Thymus (tissue), 14 donors: ENCODE data around the gene RPS6KA2. TPM values are rescaled to one million over a fixed set of nuclear protein-coding genes. Genes with fewer than 3 reads are reported as not detected.

Source experiments
- DNase-seq, 9 donors: peaks; one replicate each; pipeline ENCODE4 v3.0.0-alpha.2; 2013; ENCODE audit warnings: low spot score in 9 of 9, low read depth in 6 of 9, missing footprints in 1 of 9
- H3K27ac ChIP-seq, 2 donors: one replicate each; pipeline ENCODE4 v1.5.1; 2013; ENCODE audit warnings: control low read depth in 1 of 2, low read depth in 1 of 2, low read length in 1 of 2, mild to moderate bottlenecking in 1 of 2, moderate library complexity in 1 of 2
- H3K27me3 ChIP-seq, 2 donors: one replicate each; pipeline ENCODE4 v1.5.1; 2013; ENCODE audit warnings: low read length in 1 of 2; ENCODE audit not compliant: control insufficient read depth in 2 of 2, insufficient read depth in 1 of 2
- H3K36me3 ChIP-seq, 2 donors: one replicate each; pipeline ENCODE4 v1.5.1; 2013; ENCODE audit warnings: low read length in 1 of 2, mild to moderate bottlenecking in 1 of 2, moderate library complexity in 1 of 2; ENCODE audit not compliant: control insufficient read depth in 2 of 2, insufficient read depth in 2 of 2
- H3K4me1 ChIP-seq, 2 donors: one replicate each; pipeline ENCODE4 v1.5.1; 2013; ENCODE audit warnings: low read length in 2 of 2; ENCODE audit not compliant: control insufficient read depth in 2 of 2, insufficient read depth in 2 of 2
- H3K4me3 ChIP-seq, 2 donors: one replicate each; pipeline ENCODE4 v1.5.1; 2013; ENCODE audit warnings: low read length in 2 of 2, control low read depth in 1 of 2, mild to moderate bottlenecking in 1 of 2
- H3K9me3 ChIP-seq, 2 donors: one replicate each; pipeline ENCODE4 v1.5.1; 2013; ENCODE audit warnings: low read length in 1 of 2, mild to moderate bottlenecking in 1 of 2; ENCODE audit not compliant: control insufficient read depth in 2 of 2, insufficient read depth in 1 of 2
- WGBS: extraction: QIAGEN DNeasy Blood & Tissue Kit; methylation state at CpG from one replicate; pipeline ENCODE4 v1.1.7; 2013; 5-methylcytosine and 5-hydroxymethylcytosine counted together
- long read RNA-seq, 10 donors: transcript quantifications; one replicate each; lab custom pipeline, GENCODE V29; 2026
- polyA plus RNA-seq: library from polyadenylated mRNA; stranded (reverse); fragments of 200-250 nt; gene quantifications from one replicate; pipeline ENCODE4 v1.2.3, GENCODE V29; 2013
- total RNA-seq: library from RNA; stranded (reverse); fragments of 120-200 nt; gene quantifications from one replicate; pipeline ENCODE4 v1.2.4, GENCODE V29; 2013
- donor health status: healthy.

Gene RPS6KA2
- 2.9 TPM for total RNA-seq
- 12.3 TPM for polyA plus RNA-seq
- long read RNA-seq, donor 1 = 0 reads
- long read RNA-seq, donor 2 = 0 reads
- long read RNA-seq, donor 3, full-length matches to known transcripts = 1 of 1 reads
- long read RNA-seq, donor 3, partial matches to known transcripts = 0 of 1 reads
- long read RNA-seq, donor 3, other reads (novel, unspliced or antisense) = 0 of 1 reads
- long read RNA-seq, donor 4 = 0 reads
- long read RNA-seq, donor 5 = 0 reads
- long read RNA-seq, donor 6 = 0 reads
- long read RNA-seq, donor 7 = 0 reads
- long read RNA-seq, donor 8, full-length matches to known transcripts = 1 of 1 reads
- long read RNA-seq, donor 8, partial matches to known transcripts = 0 of 1 reads
- long read RNA-seq, donor 8, other reads (novel, unspliced or antisense) = 0 of 1 reads
- long read RNA-seq, donor 9 = 0 reads
- long read RNA-seq, donor 10 = 0 reads

GRCh38 chr6:166627033-166627874 is at the start of gene RPS6KA2:
Gene RPS6KA2, minus strand, starts transcription at chr6:166627251. Its CDS starts 232 bp downstream, at chr6:166627019.
- Histone ChIP-seq H3K27me3 (peaks cover 20 to 68% of the 10 kb centered on the region in 2 donors), H3K36me3 (no peaks in the 10 kb centered on the region)

GRCh38 chr6:166676270-166676860 is 49.3 kb upstream of the RPS6KA2 start:
- no peaks in the 10 kb centered on the region for H3K36me3 ChIP-seq
- peaks cover 0 to 25% of the 10 kb centered on the region in 2 donors for H3K27me3 ChIP-seq
- H3K9me3 ChIP-seq = peaks cover 0 to 8% of the 10 kb centered on the region in 2 donors
- 97% methylated on average over 14 of the region's 14 CpGs for WGBS
- no peak overlapping the region for H3K27ac ChIP-seq
- no peak overlapping the region for H3K4me3 ChIP-seq
- DNase-seq = no peak
- peaks cover 0 to 7% of the 10 kb centered on the region in 2 donors for H3K4me1 ChIP-seq

More at GRCh38 chr6:166627033-166627874, at the start of gene RPS6KA2:
- 1% methylated on average over 87 of the region's 87 CpGs for WGBS
- H3K4me1 ChIP-seq = peaks cover 12 to 23% of the 10 kb centered on the region in 2 donors
- peak within 1 kb of the TSS; percentile 90 to 93 for H3K27ac ChIP-seq
- peak within 1 kb of the TSS; percentile 66 to 76 for H3K4me3 ChIP-seq
- peaks cover 0 to 3% of the 10 kb centered on the region in 2 donors for H3K9me3 ChIP-seq
- DNase-seq = peak; percentile 93 to 99 (median 99)

- Histone ChIP-seq H3K27me3 (peaks cover 0 to 26% of the 10 kb centered on the region in 2 donors), H3K9me3 (peaks cover 0 to 8% of the 10 kb centered on the region in 2 donors), H3K4me3 (no peak overlapping the region), H3K36me3 (no peaks in the 10 kb centered on the region), H3K4me1 (peaks cover 0 to 7% of the 10 kb centered on the region in 2 donors), H3K27ac (no peak overlapping the region)
- WGBS = 94% methylated on average over 9 of the region's 9 CpGs
- no peak for DNase-seq
Measured at GRCh38 chr6:166675736-166676135, 48.7 kb upstream of the RPS6KA2 start.

GRCh38 chr6:166673309-166673708 is 46.3 kb upstream of the RPS6KA2 start:
- 89% methylated on average over 6 of the region's 6 CpGs for WGBS
- Histone ChIP-seq H3K27me3 (peaks cover 0 to 26% of the 10 kb centered on the region in 2 donors), H3K4me1 (peaks cover 0 to 7% of the 10 kb centered on the region in 2 donors), H3K27ac (no peak overlapping the region), H3K4me3 (no peak overlapping the region), H3K9me3 (peaks cover 0 to 5% of the 10 kb centered on the region in 2 donors), H3K36me3 (no peaks in the 10 kb centered on the region)
- DNase-seq = no peak

GRCh38 chr6:166672624-166673206 is 45.7 kb upstream of the RPS6KA2 start:
- Histone ChIP-seq H3K9me3 (peaks cover 0 to 5% of the 10 kb centered on the region in 2 donors), H3K36me3 (no peaks in the 10 kb centered on the region), H3K27me3 (peaks cover 0 to 30% of the 10 kb centered on the region in 2 donors), H3K4me1 (peaks cover 0 to 7% of the 10 kb centered on the region in 2 donors), H3K4me3 (no peak overlapping the region), H3K27ac (no peak overlapping the region)
- 46% methylated on average over 14 of the region's 14 CpGs for WGBS
- DNase-seq = no peak

- H3K9me3 ChIP-seq = peaks cover 0 to 5% of the 10 kb centered on the region in 2 donors
- DNase-seq = no peak
- H3K27me3 ChIP-seq = peaks cover 0 to 30% of the 10 kb centered on the region in 2 donors
- H3K4me1 ChIP-seq = peaks cover 0 to 7% of the 10 kb centered on the region in 2 donors
- 60% methylated on average over 12 of the region's 12 CpGs for WGBS
- H3K36me3 ChIP-seq = no peaks in the 10 kb centered on the region
- H3K4me3 ChIP-seq = no peak overlapping the region
- no peak overlapping the region for H3K27ac ChIP-seq
Measured at GRCh38 chr6:166672146-166672545, 45.1 kb upstream of the RPS6KA2 start.

- no peaks in the 10 kb centered on the region for H3K36me3 ChIP-seq
- H3K9me3 ChIP-seq = peaks cover 0 to 5% of the 10 kb centered on the region in 2 donors
- no peak for DNase-seq
- no peak overlapping the region for H3K4me3 ChIP-seq
- H3K27ac ChIP-seq = no peak overlapping the region
- WGBS = 40% methylated on average over 13 of the region's 13 CpGs
- peaks cover 0 to 30% of the 10 kb centered on the region in 2 donors for H3K27me3 ChIP-seq
- peaks cover 0 to 7% of the 10 kb centered on the region in 2 donors for H3K4me1 ChIP-seq
Measured at GRCh38 chr6:166671434-166672081, 44.5 kb upstream of the RPS6KA2 start.

- H3K27ac ChIP-seq = no peak overlapping the region
- WGBS = 95% methylated on average over 5 of the region's 5 CpGs
- H3K27me3 ChIP-seq = peaks cover 0 to 30% of the 10 kb centered on the region in 2 donors
- H3K4me3 ChIP-seq = no peak overlapping the region
- peaks cover 0 to 7% of the 10 kb centered on the region in 2 donors for H3K4me1 ChIP-seq
- no peak for DNase-seq
- H3K36me3 ChIP-seq = no peaks in the 10 kb centered on the region
- peaks cover 0 to 5% of the 10 kb centered on the region in 2 donors for H3K9me3 ChIP-seq
Measured at GRCh38 chr6:166670894-166671293, 43.8 kb upstream of the RPS6KA2 start.
